Muscle of arm (tissue), 12 donors: Measurements from ENCODE around the gene ZMAT3. TPM values are rescaled to one million over a fixed set of nuclear protein-coding genes. Genes with fewer than 3 reads are reported as not detected.
"Not testable (repeated sequence)": the region's sequence is repeated elsewhere in the genome, so short reads cannot be mapped to it uniquely, and the experiment has no call there.

Experiments used
- DNase-seq: peaks from one replicate; pipeline ENCODE4 v3.0.0-alpha.2; 2013
- polyA plus RNA-seq, 12 donors: library from polyadenylated mRNA; unstranded; fragments of 120-200 nt; gene quantifications; one replicate each; pipeline ENCODE4 v1.2.1, GENCODE V29; 2013; ENCODE audit not compliant: insufficient read length in 12 of 12

The ZMAT3 gene
- polyA plus RNA-seq, 12 donors, result 2.8 to 8.6 (median 6.8) TPM; not detected in 1

- no peak for DNase-seq
Measured at GRCh38 chr3:179069762-179070390, 1.7 kb downstream of the ZMAT3 start.

DNA sequence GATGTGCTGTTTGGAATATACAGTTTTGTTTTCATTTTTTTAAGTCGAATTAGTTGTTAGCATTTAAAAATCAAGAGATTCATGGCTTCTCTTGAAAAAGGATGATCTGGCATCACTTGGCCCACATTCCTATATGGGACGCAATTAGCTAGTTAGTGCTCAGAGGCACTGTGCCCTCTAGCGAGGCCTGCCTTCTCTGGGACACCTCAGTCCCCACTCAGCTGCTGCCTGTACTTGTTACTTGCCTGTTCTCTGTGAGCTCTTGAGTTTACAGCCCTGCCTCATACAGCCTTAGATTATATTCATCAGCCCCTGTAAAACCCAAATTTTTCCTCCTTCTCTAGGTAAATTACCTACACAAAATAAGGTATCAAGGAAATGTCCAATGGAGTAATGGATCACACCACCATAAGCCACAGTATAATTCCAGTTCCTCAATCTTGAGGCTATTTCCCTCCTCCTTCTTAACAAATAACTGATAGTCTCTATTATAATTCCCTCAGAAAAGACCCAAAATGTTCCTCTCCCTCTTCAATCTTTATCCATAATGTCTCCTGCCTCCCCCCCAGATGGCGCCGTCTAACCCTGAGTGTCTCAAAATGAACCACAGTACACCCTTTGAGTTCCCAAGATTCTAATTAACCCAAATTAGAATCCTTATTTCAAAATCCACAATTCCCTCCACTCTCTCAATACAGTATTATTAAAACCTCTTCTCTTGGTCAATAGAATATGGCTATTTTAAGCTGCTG is 2.7 kb downstream of the ZMAT3 start:
- DNase-seq, result no peak

DNA sequence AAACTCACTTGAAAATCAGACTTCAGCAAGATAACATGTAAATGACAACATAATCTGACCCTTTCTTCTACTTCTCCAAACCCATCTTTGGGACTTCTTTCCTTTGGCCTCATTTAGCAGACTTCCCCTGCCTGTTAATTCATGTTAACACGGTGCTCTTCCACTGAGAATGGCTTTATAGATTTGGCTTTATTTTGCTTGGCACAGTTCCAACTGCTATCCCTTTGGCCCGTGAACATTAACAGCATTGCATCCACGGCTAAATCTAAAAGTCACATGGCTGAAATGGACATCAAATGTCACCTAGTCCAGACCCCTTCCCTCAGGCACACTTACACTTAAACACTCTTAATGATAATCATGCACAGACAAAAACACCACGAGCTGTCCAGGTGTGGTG is 3.8 kb downstream of the ZMAT3 start:
- DNase-seq, result no peak

GRCh38 chr3:179067291-179067690 is 4.3 kb downstream of the ZMAT3 start:
- DNase-seq, result no peak

DNA sequence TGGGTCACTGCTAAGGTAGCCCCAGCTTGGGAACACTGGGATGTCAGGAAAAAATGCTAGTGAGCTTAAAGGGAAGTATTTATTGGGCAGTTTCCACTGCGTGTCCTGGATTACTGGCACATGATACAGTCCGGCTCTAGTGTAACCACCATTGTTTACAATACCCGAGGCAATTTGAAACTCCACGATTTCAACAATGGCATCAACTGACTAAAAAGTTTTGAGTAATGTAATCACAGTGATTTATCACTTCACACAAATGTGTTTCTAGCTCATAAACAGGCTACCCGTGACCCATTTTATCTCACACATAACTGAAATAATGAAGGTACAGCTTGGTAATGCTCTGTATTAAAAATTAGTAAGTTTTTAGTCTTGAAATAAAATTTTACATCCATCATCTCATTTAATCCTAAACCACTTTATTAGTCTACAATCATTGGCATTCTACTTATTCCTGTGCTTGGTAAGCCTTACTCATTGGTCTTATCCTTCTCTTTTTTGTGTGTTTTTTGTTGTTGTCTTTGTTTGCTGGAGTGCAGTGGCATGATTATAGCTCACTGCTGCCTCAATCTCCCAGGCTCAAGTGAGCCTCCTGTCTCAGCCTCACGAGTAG is 7.6 kb downstream of the ZMAT3 start:
- no peak for DNase-seq

DNA sequence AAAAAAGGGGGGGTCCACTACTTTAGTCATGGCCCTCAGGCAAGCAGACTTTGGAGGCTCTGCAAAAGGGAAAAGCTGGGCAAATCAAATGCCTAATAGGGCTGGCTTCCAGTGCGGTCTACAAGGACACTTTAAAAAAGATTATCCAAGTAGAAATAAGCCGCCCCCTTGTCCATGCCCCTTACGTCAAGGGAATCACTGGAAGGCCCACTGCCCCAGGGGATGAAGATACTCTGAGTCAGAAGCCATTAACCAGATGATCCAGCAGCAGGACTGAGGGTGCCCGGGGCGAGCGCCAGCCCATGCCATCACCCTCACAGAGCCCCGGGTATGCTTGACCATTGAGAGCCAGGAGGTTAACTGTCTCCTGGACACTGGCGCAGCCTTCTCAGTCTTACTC is 15.3 kb downstream of the ZMAT3 start:
- no peak for DNase-seq

GRCh38 chr3:179054565-179054964 is 17.0 kb downstream of the ZMAT3 start:
- DNase-seq, result not testable (repeated sequence)

DNA sequence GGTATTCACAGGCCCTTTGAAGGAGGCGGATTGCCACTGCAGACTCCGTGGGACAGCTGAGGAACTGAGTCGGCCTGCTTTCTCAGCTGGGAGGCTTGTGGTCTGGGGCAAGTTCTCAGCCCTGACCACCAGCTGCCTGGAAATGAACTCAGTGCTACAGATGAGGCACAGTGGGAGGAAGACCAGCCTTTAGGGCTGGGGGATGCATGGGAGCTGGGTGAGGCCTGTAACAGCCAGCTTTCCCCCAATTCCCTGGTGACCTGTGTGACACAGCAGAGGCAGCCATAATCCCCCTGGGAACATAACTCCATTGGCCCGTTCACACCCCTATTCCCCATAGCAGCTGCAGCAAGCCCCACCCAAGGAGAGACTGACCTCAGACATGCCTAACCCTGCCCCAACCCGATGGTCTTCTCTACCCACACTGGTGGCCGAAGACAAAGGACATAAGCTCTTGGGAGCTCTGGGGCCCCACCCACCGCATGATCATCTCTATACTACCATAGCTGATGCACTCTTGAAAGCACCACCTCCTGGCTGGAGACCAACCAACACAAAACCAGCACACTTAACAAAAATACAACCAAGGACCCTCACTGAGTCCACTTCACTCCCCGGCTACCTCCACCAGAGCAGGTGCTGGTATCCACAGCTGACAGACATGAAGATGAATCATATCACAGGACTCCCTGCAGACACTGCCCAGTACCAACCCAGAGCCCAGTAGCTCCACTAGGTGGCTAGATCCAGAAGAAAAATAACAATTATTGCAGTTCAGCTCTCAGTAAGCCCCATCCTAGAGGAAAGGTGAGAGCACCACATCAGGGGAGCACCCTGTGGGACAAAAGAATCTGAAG is 24.9 kb downstream of the ZMAT3 start:
- no peak for DNase-seq

DNA sequence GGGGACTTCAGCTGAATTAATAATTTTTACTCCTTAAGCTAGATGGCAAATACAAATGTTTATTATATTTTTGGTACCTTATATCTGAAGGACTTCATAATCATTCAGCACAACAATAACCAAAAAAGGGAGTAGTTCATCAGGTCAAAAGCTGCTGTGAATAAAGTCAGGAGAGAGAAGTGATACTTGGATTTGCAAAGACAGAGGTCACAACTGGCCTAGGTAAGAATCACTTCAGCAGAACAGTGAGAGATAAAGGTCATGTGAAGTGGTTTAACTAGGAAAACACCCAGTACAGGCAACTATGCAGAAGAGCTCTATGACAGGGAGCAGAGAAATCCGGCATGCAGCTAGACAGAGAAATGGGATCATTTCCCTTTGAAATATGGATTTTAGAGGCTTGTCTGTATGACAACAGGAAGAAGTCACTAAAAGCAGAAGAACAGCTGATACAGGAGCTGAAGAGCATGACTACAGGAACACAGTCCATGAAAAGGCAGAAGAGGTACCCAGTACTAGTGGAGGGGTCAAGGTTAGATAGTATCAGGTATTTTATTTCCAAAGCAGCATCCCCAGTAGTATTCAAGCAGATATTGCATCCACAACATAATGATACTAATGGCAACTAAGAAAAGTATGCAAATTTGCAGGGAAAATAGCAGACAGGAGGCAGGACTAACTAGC is 25.7 kb downstream of the ZMAT3 start:
- DNase-seq, result no peak

GRCh38 chr3:179038899-179039251 is 32.7 kb downstream of the ZMAT3 start:
- not testable (repeated sequence) for DNase-seq

DNA sequence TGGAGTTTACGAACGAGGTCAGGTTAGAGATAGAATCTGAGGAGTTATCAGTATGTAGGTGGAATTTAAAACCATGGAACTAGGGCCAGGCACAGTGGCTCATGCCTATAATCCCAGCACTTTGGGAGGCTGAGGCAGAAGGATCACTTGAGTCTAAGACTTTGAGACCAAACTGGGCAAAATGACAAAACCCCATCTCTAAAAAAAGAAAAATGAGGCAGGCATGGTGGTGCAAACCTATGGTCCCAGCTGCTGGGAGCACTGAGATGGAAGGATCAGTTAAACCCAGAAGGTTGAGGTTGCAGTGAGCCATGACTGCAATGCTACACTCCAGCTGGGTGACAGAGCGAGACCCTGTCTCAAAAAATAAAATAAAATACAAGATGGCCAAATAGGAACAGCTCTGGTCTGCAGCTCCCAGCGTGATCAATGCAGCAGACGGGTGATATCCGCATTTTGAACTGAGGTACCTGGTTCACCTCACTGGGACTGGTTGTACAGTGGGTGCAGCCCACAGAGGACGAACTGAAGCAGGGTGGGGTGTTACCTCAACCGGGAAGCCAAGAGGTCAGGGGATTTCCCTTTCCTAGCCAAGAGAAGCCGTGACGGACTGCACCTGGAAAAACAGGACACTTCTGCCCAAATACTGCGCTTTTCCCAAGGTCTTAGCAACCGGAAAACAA is 33.3 kb downstream of the ZMAT3 start:
- DNase-seq, result no peak

DNA sequence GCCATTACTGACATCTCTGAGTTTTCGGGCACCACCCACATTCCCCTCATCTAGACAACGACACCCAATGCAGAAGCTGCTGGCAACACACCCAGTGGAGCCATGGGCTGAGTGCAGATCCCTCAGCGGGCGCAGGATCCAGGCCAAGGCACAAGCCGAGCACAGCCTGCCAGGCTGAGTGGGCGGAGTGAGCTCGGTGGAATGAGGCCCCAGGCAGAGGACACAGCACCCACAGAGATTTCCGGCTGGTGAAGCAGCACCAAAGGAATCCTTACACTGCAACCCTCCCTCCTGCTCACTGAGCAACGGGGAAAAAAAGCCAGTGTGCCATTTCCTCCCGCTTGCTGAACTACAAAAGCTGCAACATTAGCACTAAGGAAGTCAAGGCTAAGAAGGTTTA is 34.3 kb downstream of the ZMAT3 start:
- no peak for DNase-seq

DNA sequence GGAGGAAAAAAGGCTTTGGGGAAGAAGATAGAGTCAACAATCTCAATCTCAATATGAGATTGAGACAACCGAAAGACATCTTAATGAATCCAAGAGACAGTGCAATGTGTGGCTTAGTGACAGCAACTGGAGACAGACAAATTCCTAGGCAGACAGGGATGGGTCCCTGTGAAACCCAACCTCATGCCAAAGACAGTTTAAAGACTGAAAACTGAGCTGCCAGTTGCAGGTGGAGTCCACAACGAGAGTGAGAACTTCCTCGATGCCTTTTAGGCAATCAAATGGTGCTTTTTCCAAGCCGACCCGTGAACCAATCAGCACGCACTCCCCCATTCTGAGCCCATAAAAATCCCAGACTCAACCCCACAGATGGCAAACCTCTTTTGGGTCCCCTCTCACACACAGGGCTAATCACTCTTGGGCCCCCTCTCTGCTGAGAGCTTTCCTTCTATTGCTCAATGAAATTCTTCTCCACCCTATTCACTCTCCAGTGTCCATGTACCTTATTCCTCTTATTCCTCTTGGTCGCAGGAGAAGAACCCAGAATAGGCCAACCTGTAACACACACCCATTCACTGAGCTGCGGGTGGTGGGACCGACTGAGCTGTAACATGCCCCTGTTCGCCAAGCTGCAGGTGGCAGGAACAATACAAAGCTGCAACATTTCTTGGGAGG is 34.8 kb downstream of the ZMAT3 start:
- DNase-seq, result no peak

- no peak for DNase-seq
Measured at GRCh38 chr3:179036226-179036625, 35.4 kb downstream of the ZMAT3 start.

- DNase-seq, result no peak
Measured at GRCh38 chr3:179035232-179035631, 36.4 kb downstream of the ZMAT3 start.

DNA sequence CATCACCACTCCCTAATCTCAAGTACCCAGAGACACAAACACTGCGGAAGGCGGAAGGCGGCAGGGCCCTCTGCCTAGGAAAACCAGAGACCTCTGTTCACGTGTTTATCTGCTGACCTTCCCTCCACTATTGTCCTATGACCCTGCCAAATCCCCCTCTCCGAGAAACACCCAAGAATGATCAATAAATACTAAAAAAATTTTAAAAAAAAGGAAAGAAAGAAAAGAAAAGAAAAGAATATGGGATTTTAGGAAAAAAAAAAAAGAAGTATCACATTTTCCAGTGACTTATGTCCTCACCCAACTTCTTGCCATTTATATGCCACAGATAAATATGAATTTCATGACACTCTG is 38.3 kb downstream of the ZMAT3 start:
- DNase-seq, result not testable (repeated sequence)

- DNase-seq, result not testable (repeated sequence)
Measured at GRCh38 chr3:179032454-179033303, 38.9 kb downstream of the ZMAT3 start.

GRCh38 chr3:179029096-179029495 is 42.5 kb downstream of the ZMAT3 start:
- DNase-seq, result no peak

- DNase-seq, result no peak
Measured at GRCh38 chr3:179028408-179028807, 43.2 kb downstream of the ZMAT3 start.
